Stimulated activated CD4-positive, alpha-beta T cell treated with anti-CD3 and anti-CD28 coated beads, Interleukin-15, amount 100 ng/mL, for 1 hour (primary cell): ENCODE data around the gene MAEA.
"Not testable (repeated sequence)": the region's sequence is repeated elsewhere in the genome, so short reads cannot be mapped to it uniquely, and the experiment has no call there.

Experiments
- DNase-seq, 2 donors: peaks; one replicate each; pipeline ENCODE4 v3.0.0-alpha.2; 2020; ENCODE audit warnings: low read depth in 1 of 2, low spot score in 1 of 2

MAEA gene

GRCh38 chr4:1277667-1278665 lies 11.7 kb upstream of the MAEA start:
- no peak for DNase-seq

- DNase-seq: no peak
Measured at GRCh38 chr4:1279253-1279652, 10.4 kb upstream of the MAEA start.

- DNase-seq: no peak
Measured at GRCh38 chr4:1283711-1284110, 6.0 kb upstream of the MAEA start.

GRCh38 chr4:1285151-1285789 lies 4.4 kb upstream of the MAEA start:
- no peak for DNase-seq

- DNase-seq: no peak
Measured at GRCh38 chr4:1285790-1286553, 3.7 kb upstream of the MAEA start.

GRCh38 chr4:1288786-1289185 lies 905 bp upstream of the MAEA start:
- no peak for DNase-seq

GRCh38 chr4:1290165-1290977 lies 680 bp downstream of the MAEA start:
- no peak for DNase-seq

GRCh38 chr4:1291091-1291490 lies 1.4 kb downstream of the MAEA start:
- no peak for DNase-seq

- DNase-seq: no peak
Measured at GRCh38 chr4:1291996-1292702, 2.5 kb downstream of the MAEA start.

- not testable (repeated sequence) for DNase-seq
Measured at GRCh38 chr4:1292703-1293011, 3.0 kb downstream of the MAEA start.

GRCh38 chr4:1293531-1293941 lies 3.8 kb downstream of the MAEA start:
- DNase-seq: no peak

- no peak for DNase-seq
Measured at GRCh38 chr4:1293991-1294390, 4.3 kb downstream of the MAEA start.

- DNase-seq: no peak
Measured at GRCh38 chr4:1294424-1294823, 4.7 kb downstream of the MAEA start.

- no peak for DNase-seq
Measured at GRCh38 chr4:1294891-1295290, 5.2 kb downstream of the MAEA start.

- DNase-seq: no peak
Measured at GRCh38 chr4:1295405-1296055, 5.8 kb downstream of the MAEA start.

GRCh38 chr4:1296324-1297022 lies 6.8 kb downstream of the MAEA start:
- no peak for DNase-seq

GRCh38 chr4:1297023-1297395 lies 7.3 kb downstream of the MAEA start:
- DNase-seq: no peak

GRCh38 chr4:1297456-1298325 lies 8.0 kb downstream of the MAEA start:
- DNase-seq: no peak
